SKM-1 treated with dmso at 0.1 percent for 144 hours (cell line): ENCODE results near the gene TTC3.
"Not testable (repeated sequence)": the region's sequence is repeated elsewhere in the genome, so short reads cannot be mapped to it uniquely, and the experiment has no call there.

Experiments used
- DNase-seq: peaks from one replicate; lab custom pipeline; 2025; ENCODE audit not compliant: unreplicated experiment; lab: John Stamatoyannopoulos, UW

TTC3 gene

GRCh38 chr21:37093977-37094376 is 20.9 kb downstream of the TTC3 start:
- DNase-seq, result no peak

GRCh38 chr21:37095821-37096220 is 22.8 kb downstream of the TTC3 start:
- no peak for DNase-seq

DNA sequence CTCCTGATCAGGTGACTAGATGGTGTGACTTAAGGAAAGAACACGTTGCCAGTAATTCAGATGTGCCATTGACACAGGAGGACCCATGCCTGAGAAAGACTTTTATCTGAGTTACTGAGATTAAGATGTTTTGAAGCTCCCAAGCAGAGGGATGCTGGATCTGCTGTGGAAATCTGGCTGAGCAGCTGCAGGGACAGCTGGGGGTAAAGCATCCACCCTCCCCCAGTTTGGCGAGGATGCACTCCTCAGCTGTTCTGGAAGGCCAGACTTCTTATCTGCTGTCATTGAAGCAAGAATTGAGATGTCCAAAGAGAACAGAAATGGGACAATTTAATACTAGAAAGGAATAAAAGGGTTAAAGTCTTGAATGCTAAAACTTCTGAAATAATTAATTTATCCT is 25.7 kb downstream of the TTC3 start:
- no peak for DNase-seq

DNA sequence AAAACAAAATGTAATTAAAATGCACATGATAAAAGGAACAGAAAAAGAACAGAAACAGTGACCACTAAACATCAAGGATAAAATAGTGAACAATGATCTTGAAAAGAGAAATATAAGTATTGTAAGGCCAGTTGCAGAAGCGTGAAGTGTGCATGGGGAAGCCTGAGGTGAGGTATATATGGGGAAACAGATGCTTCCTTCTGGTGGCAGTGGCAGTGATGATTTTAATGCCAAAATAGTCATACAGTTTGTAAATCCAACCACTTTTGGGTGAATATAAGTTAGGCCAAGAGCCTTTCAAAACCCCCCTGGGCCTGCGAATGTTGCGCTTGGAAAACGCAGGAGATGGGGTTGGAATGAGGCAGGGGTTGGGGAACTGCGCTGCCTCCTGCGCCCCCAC is 27.3 kb downstream of the TTC3 start:
- DNase-seq, result no peak

DNA sequence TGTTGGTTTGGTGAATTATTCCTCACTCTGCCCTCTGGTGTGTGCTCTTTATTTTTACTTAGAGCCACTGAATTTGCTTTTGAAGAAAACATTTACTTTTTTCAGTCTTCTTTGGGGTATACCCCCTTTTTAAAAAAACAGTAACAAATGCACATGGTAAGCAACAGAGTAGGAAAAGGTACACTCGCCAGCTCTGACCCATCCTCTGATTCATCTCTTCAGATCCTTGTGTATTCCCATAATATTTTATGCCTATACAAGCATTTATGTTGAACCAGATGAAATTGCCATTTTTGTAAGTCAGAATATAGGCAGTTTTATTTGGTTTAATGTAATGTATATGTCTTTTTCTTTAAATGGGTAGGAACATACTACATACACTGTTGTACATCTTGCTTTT is 28.3 kb downstream of the TTC3 start:
- no peak for DNase-seq

DNA sequence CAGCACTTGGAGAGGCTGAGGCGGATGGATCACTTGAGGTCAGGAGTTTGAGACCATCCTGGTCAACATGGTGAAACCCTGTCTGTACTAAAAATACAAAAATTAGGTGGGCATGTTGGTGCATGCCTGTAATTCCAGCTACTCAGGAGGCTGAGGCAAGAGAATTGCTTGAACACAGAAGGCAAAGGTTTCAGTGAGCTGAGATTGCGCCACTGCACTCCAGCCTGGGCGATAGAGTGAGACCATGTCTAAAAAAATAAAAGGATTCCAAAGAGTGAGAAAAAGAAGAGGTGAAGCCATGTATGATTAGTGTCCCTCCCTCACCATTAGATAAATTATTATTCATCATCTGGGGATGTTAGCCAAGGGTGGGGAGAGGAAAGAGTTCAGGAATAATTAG is 29.7 kb downstream of the TTC3 start:
- DNase-seq, result not testable (repeated sequence)

- DNase-seq, result no peak
These were observed 33.9 kb downstream of the TTC3 start for GRCh38 chr21:37106998-37107397.

GRCh38 chr21:37111029-37111428 is 38.0 kb downstream of the TTC3 start:
- DNase-seq, result not testable (repeated sequence)

- not testable (repeated sequence) for DNase-seq
These were observed 41.2 kb downstream of the TTC3 start for GRCh38 chr21:37114301-37114700.

GRCh38 chr21:37116459-37116858 is 43.4 kb downstream of the TTC3 start:
- DNase-seq, result not testable (repeated sequence)

DNA sequence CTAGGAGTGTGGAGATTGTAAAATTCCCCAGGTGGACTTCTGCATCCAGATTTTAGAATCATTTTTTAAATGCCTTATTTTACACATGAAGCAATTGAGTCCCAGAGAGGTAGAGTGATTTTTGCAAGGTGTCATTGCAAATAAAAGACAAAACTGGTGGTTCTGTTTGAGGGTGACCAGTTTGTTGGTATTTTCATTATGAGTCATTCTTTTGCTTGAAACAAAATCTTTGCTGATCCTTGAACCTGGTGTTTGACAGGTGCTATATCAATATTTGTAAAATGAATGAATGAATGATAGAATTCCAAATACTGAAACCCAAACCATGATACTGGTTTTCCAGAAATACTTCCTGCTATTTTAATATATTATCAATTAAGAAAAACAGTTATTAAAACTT is 44.1 kb downstream of the TTC3 start:
- DNase-seq, result no peak

GRCh38 chr21:37118187-37118826 is 45.3 kb downstream of the TTC3 start:
- no peak for DNase-seq

GRCh38 chr21:37119421-37120218 is 46.6 kb downstream of the TTC3 start:
- DNase-seq, result no peak

GRCh38 chr21:37128076-37128475 is 55.0 kb downstream of the TTC3 start:
- DNase-seq, result no peak

DNA sequence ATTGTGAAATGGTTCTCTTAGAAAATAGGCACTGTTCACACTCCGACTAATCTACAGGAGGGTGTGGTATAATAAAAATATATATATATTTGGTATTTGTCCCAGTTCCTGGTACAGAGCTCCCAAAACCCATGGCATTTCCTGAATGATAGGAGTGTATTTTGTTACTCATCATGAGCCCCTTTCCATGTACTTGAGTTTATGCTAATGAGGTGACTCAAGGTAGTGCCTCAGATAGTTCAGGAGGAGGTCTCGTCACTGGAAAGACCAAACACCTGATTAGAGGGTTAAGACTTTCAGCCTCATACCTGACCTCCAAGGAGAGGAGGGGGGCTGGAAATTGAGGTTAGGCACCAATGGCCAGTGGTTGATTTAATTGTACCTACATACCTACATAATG is 57.9 kb downstream of the TTC3 start:
- no peak for DNase-seq

DNA sequence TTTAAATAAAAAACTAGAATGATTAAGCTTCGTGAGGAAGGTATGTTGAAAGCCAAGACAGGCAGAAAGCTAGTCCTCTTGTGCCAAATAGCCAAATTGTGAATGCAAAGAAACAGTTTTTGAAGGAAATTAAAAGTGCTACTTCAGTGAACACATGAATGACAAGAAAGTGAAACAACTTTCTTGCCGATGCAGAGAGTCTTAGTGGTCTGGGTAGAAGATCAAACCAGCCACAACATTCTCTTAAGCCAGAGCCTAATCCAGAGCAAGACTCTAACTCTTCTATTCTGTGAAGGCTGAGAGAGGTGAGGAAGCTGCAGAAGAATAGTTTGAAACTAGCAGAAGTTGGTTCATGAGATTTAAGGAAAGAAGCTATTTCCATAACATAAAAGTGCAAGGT is 63.2 kb downstream of the TTC3 start:
- no peak for DNase-seq

DNA sequence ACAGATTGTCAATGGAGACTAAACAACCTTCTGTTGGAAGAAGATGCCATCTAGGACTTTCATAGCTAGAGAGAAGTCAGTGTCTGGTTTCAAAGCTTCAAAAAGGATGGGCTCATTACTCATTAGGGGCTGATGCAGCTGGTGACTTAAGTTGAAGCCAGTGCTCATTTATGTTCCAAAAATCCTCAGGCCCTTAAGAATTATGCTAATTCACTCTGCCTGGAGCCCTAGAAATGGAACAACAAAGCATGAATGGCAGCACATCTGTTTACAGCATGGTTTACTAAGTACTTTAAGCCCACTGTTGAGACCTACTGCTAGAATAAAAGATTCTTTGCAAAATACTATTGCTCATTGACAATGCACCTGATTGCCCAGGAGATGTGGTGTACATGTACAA is 63.7 kb downstream of the TTC3 start:
- no peak for DNase-seq

DNA sequence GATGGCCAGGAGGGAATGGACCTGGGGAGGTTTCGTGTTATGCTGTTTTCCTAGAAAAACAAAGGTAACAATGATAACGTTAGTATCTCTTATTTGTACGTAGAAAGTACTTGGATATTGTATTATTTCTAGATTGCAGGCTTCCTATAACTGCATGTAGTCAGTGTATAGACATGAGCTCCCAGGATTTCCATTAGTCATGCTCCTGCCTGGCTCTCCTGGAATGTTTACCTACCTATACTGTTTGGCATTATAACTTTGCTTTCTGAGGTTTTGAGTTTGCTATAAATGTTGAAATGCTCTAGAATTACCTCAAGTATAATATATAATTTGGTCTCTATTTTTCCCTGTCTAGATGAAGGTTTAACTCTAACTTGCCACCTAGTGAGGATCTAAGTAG is 66.1 kb downstream of the TTC3 start:
- no peak for DNase-seq

DNA sequence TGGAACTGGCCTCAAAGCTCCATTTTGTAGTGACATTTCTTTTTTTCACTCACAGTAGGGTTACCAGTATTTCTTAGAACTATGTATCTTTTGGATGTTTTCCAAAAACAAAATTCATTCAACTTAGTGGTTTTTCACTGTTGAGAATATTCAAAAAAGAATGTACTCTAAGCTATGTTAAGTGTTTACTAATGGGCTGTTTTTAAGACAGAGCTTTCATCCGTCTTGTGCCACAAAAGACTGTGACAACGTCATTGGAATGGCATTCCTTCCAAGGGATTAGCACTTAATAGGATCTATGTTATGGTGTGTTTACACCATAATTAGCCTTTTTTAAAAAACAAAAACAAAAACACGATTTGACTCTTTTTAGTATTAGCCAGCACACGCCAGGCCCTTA is 66.8 kb downstream of the TTC3 start:
- DNase-seq, result no peak

DNA sequence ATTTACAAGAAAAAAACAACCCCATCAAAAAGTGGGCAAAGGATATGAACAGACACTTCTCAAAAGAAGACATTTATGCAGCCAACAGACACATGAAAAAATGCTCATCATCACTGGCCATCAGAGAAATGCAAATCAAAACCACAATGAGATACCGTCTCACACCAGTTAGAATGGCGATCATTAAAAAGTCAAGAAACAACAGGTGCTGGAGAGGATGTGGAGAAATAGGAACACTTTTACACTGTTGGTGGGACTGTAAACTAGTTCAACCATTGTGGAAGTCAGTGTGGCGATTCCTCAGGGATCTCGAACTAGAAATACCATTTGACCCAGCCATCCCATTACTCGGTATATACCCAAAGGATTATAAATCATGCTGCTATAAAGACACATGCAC is 70.3 kb downstream of the TTC3 start:
- DNase-seq, result not testable (repeated sequence)

- no peak for DNase-seq
These were observed 72.6 kb downstream of the TTC3 start for GRCh38 chr21:37145635-37146111.
